Measurements from ENCODE around the gene CPSF7. TPM values are rescaled to one million over a fixed set of nuclear protein-coding genes. Genes with fewer than 3 reads are reported as not detected.
"Not testable (repeated sequence)": the region's sequence is repeated elsewhere in the genome, so short reads cannot be mapped to it uniquely, and the experiment has no call there.

CPSF7 gene, protein sequence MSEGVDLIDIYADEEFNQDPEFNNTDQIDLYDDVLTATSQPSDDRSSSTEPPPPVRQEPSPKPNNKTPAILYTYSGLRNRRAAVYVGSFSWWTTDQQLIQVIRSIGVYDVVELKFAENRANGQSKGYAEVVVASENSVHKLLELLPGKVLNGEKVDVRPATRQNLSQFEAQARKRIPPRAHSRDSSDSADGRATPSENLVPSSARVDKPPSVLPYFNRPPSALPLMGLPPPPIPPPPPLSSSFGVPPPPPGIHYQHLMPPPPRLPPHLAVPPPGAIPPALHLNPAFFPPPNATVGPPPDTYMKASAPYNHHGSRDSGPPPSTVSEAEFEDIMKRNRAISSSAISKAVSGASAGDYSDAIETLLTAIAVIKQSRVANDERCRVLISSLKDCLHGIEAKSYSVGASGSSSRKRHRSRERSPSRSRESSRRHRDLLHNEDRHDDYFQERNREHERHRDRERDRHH
- total RNA-seq: 79.2 TPM

DNA sequence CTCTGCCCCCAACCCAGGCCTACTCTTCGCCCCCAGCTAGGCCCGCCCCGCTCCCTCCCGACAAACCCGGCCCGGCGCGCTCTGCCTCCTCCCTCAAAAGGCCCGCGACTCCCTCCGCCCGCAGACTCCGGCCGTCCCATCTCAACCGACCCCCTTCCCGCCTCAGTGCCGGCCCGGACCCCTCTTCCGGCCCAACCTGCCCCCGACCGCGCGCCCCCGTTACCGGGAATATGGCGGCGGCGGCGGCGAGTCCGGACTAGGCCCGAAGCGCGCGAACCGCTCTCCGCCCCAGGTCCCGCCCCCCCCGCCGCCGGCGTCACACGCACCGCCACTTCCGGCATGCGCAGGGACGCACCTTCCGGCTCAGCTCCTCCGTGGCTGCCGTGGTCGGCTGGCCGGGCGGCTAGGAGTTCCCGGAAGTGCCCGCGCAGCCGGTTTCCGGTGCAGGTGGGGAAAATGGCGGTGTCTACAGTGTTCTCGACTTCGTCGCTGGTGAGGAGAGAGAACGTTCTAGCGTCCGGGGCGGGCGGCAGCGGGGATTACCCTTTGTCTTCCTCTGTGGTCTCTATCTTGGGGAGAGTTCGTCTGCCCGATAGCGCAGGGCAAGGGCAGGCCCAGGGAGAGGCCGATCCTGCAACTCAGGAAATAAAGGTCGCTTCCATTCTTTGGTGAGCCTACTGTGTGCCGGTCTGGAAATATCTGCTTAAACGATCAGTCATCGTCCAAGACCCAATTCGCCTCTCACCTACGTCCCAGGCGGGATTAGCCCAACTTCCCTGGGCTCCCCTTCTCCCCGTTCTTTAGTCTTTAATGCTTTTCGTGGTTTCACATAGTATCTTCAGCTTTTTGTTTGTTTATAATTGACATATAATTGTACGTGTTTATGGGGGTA lies at the start of gene CPSF7, which contains the start of gene SDHAF2:
Gene CPSF7, minus strand, starts transcription at position 285 of the 892 bp plus-strand sequence. CDS start 740 bp downstream, outside the sequence.
Gene SDHAF2, plus strand, starts transcription at position 434 of the 892 bp plus-strand sequence. Its CDS starts 23 bp downstream, at position 457.
- intact Hi-C loops (cut with DNase I): no loop called here
- ATAC-seq: peak; percentile 99

DNA sequence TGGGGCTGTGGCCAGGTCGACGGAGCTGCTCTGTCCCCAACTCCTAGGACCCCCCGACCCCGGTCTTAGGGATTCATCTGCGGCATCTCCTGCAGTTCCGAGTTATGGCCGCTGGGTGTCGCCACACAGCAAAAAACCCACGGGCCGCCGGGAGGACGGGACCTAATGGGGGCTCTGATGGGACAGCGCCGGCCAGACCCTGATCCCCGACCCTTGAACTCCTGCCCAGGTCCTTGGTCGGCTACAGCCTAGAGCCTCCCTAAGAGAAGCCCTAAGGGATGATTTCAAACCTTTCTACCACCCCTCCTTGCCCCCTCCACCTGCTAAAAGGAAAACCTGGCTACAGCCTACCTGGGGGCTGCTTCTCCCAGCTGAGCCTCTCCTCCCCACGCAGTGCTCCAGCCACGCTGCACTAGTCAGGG lies 48.0 kb upstream of the CPSF7 start:
- ATAC-seq (no peak), DNase-seq (ENCODE audit: low spot score) (peak; percentile 79)
- intact Hi-C loops (cut with DNase I): loop anchor here (2.0 to 10.0 kb wide), 2 partner anchors 39 to 157 kb away; no protein-coding TSS in a partner anchor

More for the DNA sequence above, at the start of gene CPSF7, which contains the start of gene SDHAF2:
- peak; percentile 98 for DNase-seq (ENCODE audit: low spot score)

DNA sequence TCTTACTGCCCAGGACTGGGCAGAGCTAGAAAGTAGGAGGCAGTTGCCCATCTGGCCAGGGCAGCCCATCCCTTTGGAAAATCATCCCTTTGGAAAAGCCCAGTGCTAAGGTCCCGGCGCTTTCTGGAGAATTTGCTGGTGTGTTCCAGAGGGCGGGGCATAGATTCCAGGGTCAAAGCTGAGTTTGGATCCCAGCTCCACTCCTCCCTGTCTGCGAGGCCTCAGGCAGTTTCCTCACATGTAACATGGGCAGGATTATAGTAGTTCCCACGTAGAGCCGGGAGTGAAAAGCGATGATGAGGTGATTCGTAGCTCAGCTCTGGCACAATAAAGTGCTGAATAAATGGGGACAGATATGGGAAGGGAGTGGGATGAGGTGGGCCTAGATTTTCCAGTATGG lies 47.4 kb upstream of the CPSF7 start:
- intact Hi-C loops (cut with DNase I): loop anchor here (10.0 kb wide), 1 partner anchor 158 kb away; no protein-coding TSS in a partner anchor
- ATAC-seq (peak; percentile 25), DNase-seq (ENCODE audit: low spot score) (no peak)

DNA sequence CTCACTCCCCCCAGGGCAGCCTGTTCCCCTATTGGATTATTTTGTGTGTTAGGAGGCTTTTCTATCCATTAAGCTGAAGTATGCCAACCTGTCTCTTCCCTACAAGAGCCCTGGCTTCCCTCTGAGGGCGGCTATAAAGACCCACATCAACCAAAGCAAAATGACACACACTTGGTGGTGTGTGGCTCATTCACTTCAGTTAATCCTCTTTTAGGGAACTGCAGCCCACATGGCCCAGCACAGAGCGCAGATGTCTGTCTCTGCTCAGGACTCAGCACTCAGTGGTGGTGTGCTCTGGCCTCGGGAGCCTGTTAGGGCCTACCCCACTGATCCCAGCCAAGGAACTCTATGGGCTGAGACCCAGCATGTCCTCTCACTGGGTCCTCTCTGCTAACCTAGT lies 46.6 kb upstream of the CPSF7 start:
- DNase-seq (ENCODE audit: low spot score): no peak
- intact Hi-C loops (cut with DNase I): loop anchor here (10.0 kb wide), 1 partner anchor 158 kb away; no protein-coding TSS in a partner anchor

DNA sequence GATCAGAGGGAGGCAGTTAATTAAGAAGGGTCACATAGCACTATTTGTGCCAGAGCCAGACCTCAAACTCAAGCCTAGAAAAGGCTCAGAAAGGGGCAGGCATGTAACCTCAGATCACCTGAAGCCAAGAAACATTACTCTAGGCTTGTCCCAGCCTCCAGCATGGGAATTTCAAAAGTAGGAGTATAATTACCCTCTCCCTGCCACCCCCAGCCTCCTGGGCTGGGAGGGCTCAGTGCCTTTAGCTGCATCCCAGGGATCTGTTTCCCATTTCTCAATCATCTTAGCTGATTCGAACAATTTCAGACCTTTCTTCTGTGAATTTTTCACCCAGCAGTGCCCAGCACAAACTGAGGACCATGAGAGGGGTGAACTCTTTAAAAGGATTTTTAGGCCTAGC lies 45.7 kb upstream of the CPSF7 start:
- intact Hi-C loops (cut with DNase I): loop anchor here (10.0 kb wide), 1 partner anchor 159 kb away; no protein-coding TSS in a partner anchor
- ATAC-seq: peak; percentile 12
- no peak for DNase-seq (ENCODE audit: low spot score)

More for the DNA sequence above, 46.6 kb upstream of the CPSF7 start:
- no peak for ATAC-seq

DNA sequence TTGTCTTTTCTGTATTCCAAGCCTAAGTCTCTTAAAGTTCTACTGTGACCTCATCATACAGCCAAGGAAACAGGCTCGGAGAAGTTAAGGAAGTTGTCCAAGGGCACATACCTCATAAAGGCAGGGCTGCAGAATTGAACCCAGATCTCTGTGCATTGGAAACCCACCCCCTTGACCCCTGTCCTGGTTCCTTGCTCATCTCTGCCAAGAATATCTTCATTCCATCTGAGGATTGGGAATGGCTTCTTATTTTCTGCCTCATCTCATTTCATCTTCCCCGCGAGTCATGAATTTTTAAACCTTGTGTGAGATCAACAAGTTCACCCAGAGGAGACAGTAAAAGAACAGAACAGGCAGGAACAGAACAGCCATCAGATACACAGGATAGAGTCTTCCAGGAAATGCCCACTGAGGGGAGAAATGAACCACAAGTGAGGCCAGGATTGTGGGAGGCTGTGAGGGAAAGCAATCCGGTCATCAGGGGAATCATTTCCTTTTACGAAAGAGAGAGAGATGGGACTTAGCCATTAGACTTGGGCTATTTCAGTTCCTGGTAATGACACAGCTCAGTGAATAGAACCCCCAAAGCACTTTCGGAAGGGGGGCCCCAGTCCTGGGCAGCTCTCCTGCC lies 44.4 kb upstream of the CPSF7 start:
- ATAC-seq (peak; percentile 77), DNase-seq (ENCODE audit: low spot score) (no peak)
- intact Hi-C loops (cut with DNase I): loop anchor here (10.0 kb wide), 1 partner anchor 161 kb away; no protein-coding TSS in a partner anchor

DNA sequence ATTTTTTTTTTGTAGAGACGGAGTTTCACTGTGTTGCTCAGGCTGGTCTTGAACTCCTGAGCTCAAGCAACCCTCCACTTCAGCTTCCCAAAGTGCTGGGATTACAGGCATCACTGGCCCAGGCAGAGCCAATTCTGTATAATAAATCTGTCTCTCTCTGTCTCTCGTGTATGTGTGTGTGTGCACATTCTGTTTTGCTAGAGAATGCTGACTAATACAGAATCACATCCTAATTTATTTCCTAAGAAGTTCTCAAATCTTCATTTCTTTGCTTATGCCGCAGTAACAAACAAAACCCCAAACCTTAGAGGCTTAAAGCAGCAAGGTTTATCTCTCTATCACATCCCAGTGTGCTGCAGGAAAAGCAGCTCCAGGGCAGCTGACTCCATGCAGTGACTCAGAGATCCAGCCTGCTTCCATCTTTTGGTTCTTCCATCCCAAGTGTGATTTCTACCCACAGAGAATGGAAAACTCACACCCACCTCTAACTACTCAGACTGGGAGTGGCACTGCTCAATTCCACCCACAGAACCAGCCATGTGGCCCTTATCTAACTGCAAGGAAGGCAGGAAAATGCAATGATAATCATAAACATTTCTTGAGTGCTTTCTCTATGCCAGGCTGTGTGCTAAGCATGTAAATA lies 43.7 kb upstream of the CPSF7 start:
- ATAC-seq: peak; percentile 6
- intact Hi-C loops (cut with DNase I): loop anchor here (10.0 kb wide), 1 partner anchor 161 kb away; no protein-coding TSS in a partner anchor
- DNase-seq (ENCODE audit: low spot score): no peak

DNA sequence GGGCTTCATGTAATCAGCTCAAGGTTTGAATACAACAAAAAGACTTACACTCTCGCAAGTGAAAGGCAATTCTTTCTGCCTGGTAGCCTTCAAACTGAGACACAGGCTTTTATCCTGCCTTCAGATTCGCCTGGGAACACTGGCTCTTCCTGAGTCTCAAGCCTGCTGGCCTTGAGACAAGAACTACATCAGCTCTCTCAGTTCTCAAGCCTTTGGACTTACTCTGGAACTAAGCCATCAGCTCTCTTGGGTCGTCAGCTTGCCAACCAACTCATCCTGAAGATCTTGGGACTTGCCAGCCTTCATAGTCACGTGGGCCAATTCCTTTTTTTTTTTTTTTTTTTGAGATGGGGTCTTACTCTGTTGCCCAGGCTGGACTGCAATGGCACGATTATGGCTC lies 43.1 kb upstream of the CPSF7 start:
- ATAC-seq (peak; percentile 69), DNase-seq (ENCODE audit: low spot score) (no peak)
- intact Hi-C loops (cut with DNase I): loop anchor here (10.0 kb wide), 1 partner anchor 162 kb away; no protein-coding TSS in a partner anchor

DNA sequence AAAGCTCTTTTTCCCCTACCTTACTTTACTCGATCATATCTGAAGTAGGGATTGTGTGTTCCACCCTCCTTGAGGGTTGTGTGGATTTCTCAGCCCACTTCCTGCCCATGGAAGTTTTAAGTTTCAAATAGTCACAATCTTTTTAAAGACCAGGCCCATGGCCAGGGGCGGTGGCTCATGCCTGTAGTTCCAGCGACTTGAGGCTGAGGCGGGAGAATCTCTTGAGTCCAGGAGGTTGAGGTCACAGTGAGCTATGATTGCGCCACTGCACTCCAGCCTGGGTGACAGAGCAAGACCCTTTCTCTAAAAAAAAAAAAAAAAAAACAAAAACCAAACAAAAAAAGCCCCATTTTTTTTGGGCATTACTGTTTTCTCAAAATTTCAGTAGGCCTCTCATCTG lies 42.5 kb upstream of the CPSF7 start:
- ATAC-seq (peak; percentile 67), DNase-seq (ENCODE audit: low spot score) (peak; percentile 71)
- intact Hi-C loops (cut with DNase I): loop anchor here (10.0 kb wide), 1 partner anchor 163 kb away; no protein-coding TSS in a partner anchor

DNA sequence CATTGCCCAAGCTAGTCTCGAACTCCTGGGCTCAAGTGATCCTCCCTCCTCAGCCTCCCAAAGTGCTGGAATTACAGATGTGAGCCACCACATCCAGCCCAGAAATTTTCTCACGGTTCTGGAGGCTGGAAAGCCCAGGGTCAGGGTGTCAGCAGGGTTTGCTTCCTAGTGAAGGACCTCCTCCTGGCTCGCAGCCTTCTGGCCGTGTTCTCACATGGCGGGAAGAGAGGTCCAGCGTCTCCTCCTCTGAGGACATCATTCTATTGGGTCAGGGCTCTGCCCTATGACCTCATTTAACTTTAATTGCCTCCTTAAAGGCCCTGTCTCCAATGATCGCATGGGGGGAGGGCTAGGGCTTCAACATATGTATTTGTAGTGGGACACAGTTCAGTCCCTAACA lies 38.2 kb upstream of the CPSF7 start:
- no peak for DNase-seq (ENCODE audit: low spot score)
- intact Hi-C loops (cut with DNase I): no loop called here
- ATAC-seq: no peak

DNA sequence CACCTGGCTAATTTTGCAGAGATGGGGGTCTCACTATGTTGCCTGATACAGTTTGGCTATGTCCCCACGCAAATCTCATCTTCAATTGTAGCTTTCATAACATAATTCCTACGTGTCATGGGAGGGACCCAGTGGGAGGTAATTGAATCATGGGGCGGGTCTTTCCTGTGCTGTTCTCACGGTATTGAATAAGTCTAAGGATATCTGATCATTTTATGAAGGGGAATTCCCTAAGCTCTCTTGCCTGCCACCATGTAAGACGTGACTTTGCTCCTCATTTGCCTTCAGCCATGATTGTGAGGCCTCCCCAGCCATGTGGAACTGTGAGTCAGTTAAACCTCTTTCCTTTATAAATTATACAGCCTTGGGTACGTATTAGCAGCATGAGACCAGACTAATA lies 37.8 kb upstream of the CPSF7 start:
- ATAC-seq; intact Hi-C loops (cut with DNase I); DNase-seq (ENCODE audit: low spot score): not testable (repeated sequence)

DNA sequence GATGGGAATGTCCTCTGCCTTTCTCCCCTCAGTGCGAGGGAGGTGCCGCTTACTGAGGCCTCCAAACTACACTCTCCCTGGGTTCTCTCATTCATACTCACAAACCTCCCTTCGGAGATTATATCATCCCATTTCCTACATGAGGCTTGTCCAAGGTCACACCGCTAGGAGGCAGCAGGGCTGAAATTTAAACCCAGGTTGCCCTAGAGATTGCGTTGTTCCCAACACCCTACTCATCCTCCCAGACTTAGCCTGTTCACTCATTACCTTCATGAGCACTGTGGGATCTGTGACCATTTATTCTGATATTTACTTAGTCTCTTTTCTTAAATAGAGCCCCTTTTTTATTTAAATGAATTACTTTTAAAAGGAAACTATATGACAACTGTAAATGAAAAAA lies 31.2 kb upstream of the CPSF7 start:
- intact Hi-C loops (cut with DNase I): no loop called here
- ATAC-seq: peak; percentile 45
- DNase-seq (ENCODE audit: low spot score): no peak

DNA sequence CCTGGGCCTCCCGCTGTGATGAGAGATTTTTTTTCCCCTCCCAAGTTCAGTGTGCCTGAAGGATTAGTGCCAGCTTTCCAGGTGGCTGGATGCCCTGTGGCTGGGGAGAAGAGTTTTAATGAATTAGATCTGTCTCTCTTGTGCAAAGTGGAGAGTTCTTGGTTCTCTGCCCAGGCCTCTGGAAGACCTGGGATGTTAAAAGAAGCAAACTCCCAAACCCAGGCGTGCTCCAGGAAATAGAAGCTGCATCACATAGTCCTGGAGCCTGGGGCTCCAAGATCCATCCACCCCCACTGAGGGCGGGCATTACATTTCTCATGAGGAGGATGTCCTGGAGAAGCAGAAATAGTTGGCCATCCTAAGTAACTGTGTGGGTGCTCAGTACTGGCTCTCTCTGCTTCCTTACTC lies 30.7 kb upstream of the CPSF7 start:
- no peak for DNase-seq (ENCODE audit: low spot score)
- peak; percentile 87 for ATAC-seq
- intact Hi-C loops (cut with DNase I): no loop called here

DNA sequence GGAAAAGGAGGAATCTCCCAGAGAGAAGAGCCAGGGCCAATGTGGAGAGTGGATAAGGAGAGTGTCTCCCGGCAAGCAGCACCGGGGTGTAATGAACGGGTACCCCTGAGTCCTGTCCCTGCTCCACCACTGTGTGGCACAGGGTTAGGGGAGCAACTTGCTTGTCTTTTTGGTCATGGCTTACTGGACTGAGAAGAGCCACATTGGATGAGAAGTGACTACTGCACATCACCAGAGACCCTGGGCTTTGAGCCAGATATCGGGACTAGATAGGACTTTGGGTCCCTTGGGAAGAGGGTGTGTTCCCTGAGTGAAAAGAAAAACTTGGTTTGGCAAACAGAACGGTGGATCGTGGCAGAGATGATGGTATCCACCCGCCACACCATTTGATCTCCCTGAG lies 24.7 kb upstream of the CPSF7 start:
- ATAC-seq (no peak), DNase-seq (ENCODE audit: low spot score) (no peak)
- intact Hi-C loops (cut with DNase I): no loop called here

DNA sequence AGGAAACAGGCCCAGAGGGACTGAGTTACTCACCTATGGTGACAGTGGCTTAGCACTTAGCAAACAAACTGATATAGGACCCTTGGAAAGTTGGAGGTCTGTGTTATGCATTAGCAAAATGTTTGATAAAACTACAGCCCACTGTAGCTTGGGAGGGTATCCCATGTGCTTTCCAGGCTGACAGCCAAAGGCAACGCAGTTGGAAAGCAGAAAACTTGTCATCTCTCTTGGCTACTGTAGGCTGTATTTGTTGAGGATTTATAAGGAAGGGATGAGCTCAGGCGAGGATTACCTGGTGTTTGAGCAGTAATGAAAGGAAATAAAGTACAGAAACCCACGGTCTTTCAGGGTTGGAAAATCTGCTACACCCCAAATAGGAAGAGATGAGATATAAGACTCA lies 23.9 kb upstream of the CPSF7 start:
- ATAC-seq (peak; percentile 44), DNase-seq (ENCODE audit: low spot score) (no peak)
- intact Hi-C loops (cut with DNase I): no loop called here

DNA sequence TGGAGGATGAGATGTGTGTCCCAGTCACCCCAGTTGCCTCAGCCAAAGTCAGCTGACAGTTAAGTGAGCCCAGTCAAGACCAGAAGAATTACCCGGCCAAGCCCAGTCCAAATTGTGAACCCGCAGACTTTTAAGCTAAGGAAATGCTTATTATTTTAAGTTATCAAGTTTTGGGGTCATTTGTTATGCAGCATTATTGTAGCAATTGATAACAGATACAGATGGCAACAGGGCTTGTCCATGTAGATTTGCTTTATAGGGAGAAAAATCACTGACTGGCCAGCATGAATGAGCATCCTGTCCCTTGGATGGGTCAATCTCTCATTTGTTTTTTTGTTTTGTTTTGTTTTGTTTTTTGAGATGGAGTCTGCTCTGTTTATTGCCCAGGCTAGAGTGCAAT lies 23.1 kb upstream of the CPSF7 start:
- ATAC-seq (no peak), DNase-seq (ENCODE audit: low spot score) (no peak)
- intact Hi-C loops (cut with DNase I): no loop called here

DNA sequence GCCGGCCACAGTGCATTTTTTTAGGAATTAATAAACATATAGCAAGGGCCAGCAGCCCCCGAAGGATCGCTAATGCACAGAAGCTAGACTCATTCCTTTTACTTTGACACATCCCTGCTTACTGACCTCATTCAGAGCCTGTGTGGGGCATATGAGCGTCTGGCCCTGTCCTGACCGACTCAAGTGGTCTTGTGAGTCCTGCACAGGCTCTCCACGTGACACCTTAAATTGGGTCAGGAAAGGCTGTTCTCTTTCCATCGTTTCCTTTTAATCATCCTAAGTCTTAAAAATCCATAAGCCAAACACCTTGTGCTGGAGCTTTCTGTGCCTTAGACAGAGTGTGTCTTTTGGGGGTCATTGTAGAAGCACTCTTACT lies 18.8 kb upstream of the CPSF7 start:
- intact Hi-C loops (cut with DNase I): loop anchor here (10.0 kb wide), 1 partner anchor 186 kb away; no protein-coding TSS in a partner anchor
- ATAC-seq (no peak), DNase-seq (ENCODE audit: low spot score) (no peak)

Measured in sciatic nerve (tissue), 2 donors.